Mesenchymal stem cell (in vitro differentiated cells and primary cell): Measurements from ENCODE around the gene PGC.

Source experiments
- DNase-seq: peaks from one replicate; pipeline ENCODE4 v3.0.0-alpha.2; 2013
- H2AFZ ChIP-seq: one replicate; pipeline ENCODE4 v1.6.1; 2013; ENCODE audit warnings: low read depth, mild to moderate bottlenecking, control low read depth, inconsistent platforms, low read length, moderate library complexity
- H2AK5ac ChIP-seq: 2 replicates; pipeline ENCODE4 v1.6.1; 2013; ENCODE audit warnings: low read length, moderate library complexity, mild to moderate bottlenecking, inconsistent platforms; ENCODE audit not compliant: severe bottlenecking
- H2BK120ac ChIP-seq: one replicate; pipeline ENCODE4 v1.6.1; 2013; ENCODE audit warnings: low read depth, mild to moderate bottlenecking, inconsistent platforms, low read length, moderate library complexity
- H2BK12ac ChIP-seq, 2 experiments: one replicate each; pipeline ENCODE4 v1.6.1; 2013; ENCODE audit warnings: inconsistent platforms in 2 of 2, low read length in 2 of 2, mild to moderate bottlenecking in 2 of 2, moderate library complexity in 2 of 2, control low read depth in 1 of 2
- H2BK15ac ChIP-seq: one replicate; pipeline ENCODE4 v1.6.1; 2013; ENCODE audit warnings: mild to moderate bottlenecking, low read depth, inconsistent platforms; ENCODE audit not compliant: poor library complexity, severe bottlenecking
- H2BK5ac ChIP-seq: 2 replicates; pipeline ENCODE4 v1.6.1; 2013; ENCODE audit warnings: low read depth, mild to moderate bottlenecking, low read length, control low read depth, inconsistent platforms; ENCODE audit not compliant: poor library complexity, severe bottlenecking
- H3K14ac ChIP-seq, 2 experiments: one replicate each; pipeline ENCODE4 v1.6.1; 2013; ENCODE audit warnings: inconsistent platforms in 2 of 2, low read length in 2 of 2, control low read depth in 1 of 2, mild to moderate bottlenecking in 1 of 2, moderate library complexity in 1 of 2
- H3K18ac ChIP-seq, 2 experiments: one replicate each; pipeline ENCODE4 v1.6.1; 2013; ENCODE audit warnings: inconsistent platforms in 2 of 2, low read length in 2 of 2, control low read depth in 1 of 2, low read depth in 1 of 2, mild to moderate bottlenecking in 1 of 2
- H3K23ac ChIP-seq, 2 experiments: one replicate each; pipeline ENCODE4 v1.6.1; 2013; ENCODE audit warnings: inconsistent platforms in 2 of 2, low read length in 2 of 2, mild to moderate bottlenecking in 2 of 2, moderate library complexity in 2 of 2, control low read depth in 1 of 2
- H3K27ac ChIP-seq: 2 replicates; pipeline ENCODE4 v1.5.1; 2013; ENCODE audit warnings: mild to moderate bottlenecking, moderate library complexity, low read length, control low read depth, inconsistent platforms; ENCODE audit not compliant: poor library complexity, severe bottlenecking
- H3K27me3 ChIP-seq, 2 experiments: 2 replicates each; pipeline versions ENCODE4 v1.6.1 to v1.7.0; 2013; ENCODE audit warnings: low read length in 2 of 2, mild to moderate bottlenecking in 2 of 2, moderate library complexity in 2 of 2, control low read depth in 1 of 2, inconsistent platforms in 1 of 2; ENCODE audit not compliant: control insufficient read depth in 1 of 2, insufficient read depth in 1 of 2
- H3K36me3 ChIP-seq, 2 experiments: 2 replicates each; pipeline versions ENCODE4 v1.6.1 to v1.7.0; 2013; ENCODE audit warnings: low read length in 2 of 2, control low read depth in 1 of 2, inconsistent platforms in 1 of 2, low read depth in 1 of 2, mild to moderate bottlenecking in 1 of 2; ENCODE audit not compliant: insufficient read depth in 2 of 2, control insufficient read depth in 1 of 2
- H3K4ac ChIP-seq, 2 experiments: one replicate each; pipeline ENCODE4 v1.6.1; 2013; ENCODE audit warnings: inconsistent platforms in 2 of 2, low read length in 2 of 2, mild to moderate bottlenecking in 2 of 2, moderate library complexity in 2 of 2, control low read depth in 1 of 2, low read depth in 1 of 2
- H3K4me1 ChIP-seq: 2 replicates; pipeline ENCODE4 v1.6.1; 2013; ENCODE audit warnings: low read depth, low read length, control low read depth; ENCODE audit not compliant: control insufficient read depth, insufficient read depth
- H3K4me2 ChIP-seq: 2 replicates; pipeline ENCODE4 v1.6.1; 2013; ENCODE audit warnings: low read length, mild to moderate bottlenecking, inconsistent platforms; ENCODE audit not compliant: poor library complexity, severe bottlenecking
- H3K4me3 ChIP-seq, 2 experiments: 2 replicates each; pipeline versions ENCODE4 v1.5.1 to v1.7.0; 2013; ENCODE audit warnings: low read length in 2 of 2, mild to moderate bottlenecking in 2 of 2, control low read depth in 1 of 2, low read depth in 1 of 2; ENCODE audit not compliant: insufficient read depth in 1 of 2
- H3K79me1 ChIP-seq: replicated peaks from 2 replicates; pipeline ENCODE4 v1.6.1; 2013; ENCODE audit warnings: mild to moderate bottlenecking, control low read depth, low read length, inconsistent platforms; ENCODE audit not compliant: poor library complexity, severe bottlenecking
- H3K9ac ChIP-seq: 2 replicates; pipeline ENCODE4 v1.7.0; 2013; ENCODE audit warnings: mild to moderate bottlenecking, low read length, moderate library complexity
- H3K9me3 ChIP-seq: 2 replicates; pipeline ENCODE4 v1.7.0; 2013; ENCODE audit warnings: mild to moderate bottlenecking, low read length; ENCODE audit not compliant: control insufficient read depth
- H4K8ac ChIP-seq: one replicate; pipeline ENCODE4 v1.6.1; 2013; ENCODE audit warnings: inconsistent platforms, mild to moderate bottlenecking, low read length, moderate library complexity
- H4K91ac ChIP-seq: one replicate; pipeline ENCODE4 v1.6.1; 2013; ENCODE audit warnings: mild to moderate bottlenecking, low read length, inconsistent platforms
- WGBS: methylation state at CpG from one replicate; pipeline ENCODE4 v1.1.7; 2013; ENCODE audit warnings: mixed read lengths; 5-methylcytosine and 5-hydroxymethylcytosine counted together

PGC gene

DNA sequence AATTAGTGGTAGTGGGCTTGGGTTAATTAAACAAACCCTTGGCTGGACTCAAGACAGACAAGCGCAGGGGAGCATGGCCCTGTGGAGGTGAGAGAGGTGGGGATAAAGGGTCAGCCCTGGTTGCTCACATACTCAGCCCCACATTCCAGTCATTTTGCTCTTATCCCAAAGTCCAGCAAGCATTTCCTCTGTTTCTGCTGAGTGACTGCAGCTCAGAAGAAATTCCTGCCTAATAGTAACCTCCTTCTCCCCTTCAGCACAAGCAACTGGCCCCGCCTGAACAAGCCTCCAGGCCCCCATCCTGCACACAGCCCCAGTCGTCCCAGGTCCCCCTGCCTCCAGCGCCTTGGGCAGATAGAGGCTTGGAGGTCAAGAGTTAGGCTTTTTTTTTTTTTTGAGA is 8.2 kb downstream of the PGC start:
- H2BK15ac ChIP-seq, result no peak overlapping the region
- no peak overlapping the region for H3K4me3 ChIP-seq
- no peaks in the 10 kb centered on the region for H3K79me1 ChIP-seq
- H3K36me3 ChIP-seq, result no peaks in the 10 kb centered on the region
- H2AFZ ChIP-seq, result no peak overlapping the region
- DNase-seq, result no peak
- H4K8ac ChIP-seq, result peak overlapping the region; percentile 1
- no peak overlapping the region for H4K91ac ChIP-seq
- no peak overlapping the region for H3K23ac ChIP-seq
- H3K9me3 ChIP-seq, result no peaks in the 10 kb centered on the region
- H3K4ac ChIP-seq, result no peak overlapping the region
- no peak overlapping the region for H2BK5ac ChIP-seq
- no peak overlapping the region for H3K4me2 ChIP-seq
- no peak overlapping the region for H2BK12ac ChIP-seq
- no peak overlapping the region for H2AK5ac ChIP-seq
- H3K14ac ChIP-seq, result no peak overlapping the region
- H3K9ac ChIP-seq, result no peak overlapping the region
- H3K4me1 ChIP-seq, result peaks cover 8% of the 10 kb centered on the region
- no peak overlapping the region for H3K18ac ChIP-seq
- peaks cover 0 to 28% of the 10 kb centered on the region in 2 experiments for H3K27me3 ChIP-seq
- H2BK120ac ChIP-seq, result no peak overlapping the region
- H3K27ac ChIP-seq, result no peak overlapping the region
- 92% methylated on average over 2 of the region's 4 CpGs for WGBS

DNA sequence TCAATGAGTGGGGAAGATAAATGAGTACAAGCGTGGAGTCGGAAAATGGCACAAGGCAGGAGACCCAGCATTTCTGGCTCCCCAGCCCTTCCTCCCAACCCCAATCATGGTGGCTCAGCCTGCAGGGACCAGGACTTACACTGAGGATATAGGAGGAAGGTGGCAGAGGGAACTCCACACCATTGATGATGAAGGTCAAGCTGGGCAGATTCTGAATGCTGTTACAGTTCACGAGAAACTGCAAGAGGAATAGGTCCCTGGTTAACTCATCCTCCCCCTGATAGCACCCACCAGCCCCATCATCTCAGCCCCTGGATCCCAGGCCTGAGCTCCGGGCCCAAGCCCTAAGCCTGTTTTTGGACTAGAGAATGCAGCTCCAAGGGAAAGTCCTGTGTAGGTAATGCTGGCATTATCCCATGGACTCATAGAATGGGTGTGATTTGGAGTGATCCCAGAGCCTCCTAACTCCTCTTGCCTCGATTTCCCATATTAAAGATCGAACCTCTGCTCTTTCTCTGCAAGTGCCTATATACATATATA is 9.5 kb downstream of the PGC start:
- Histone ChIP-seq H3K4me2 (no peak overlapping the region), H4K91ac (no peak overlapping the region), H2AFZ (no peak overlapping the region), H3K79me1 (no peaks in the 10 kb centered on the region), H2BK15ac (no peak overlapping the region), H3K14ac (no peak overlapping the region), H3K27me3 (peaks cover 0 to 28% of the 10 kb centered on the region in 2 experiments), H3K9me3 (no peaks in the 10 kb centered on the region), H3K36me3 (no peaks in the 10 kb centered on the region), H3K4me1 (peaks cover 17% of the 10 kb centered on the region), H3K27ac (no peak overlapping the region), H2AK5ac (peak overlapping the region; percentile 21), H4K8ac (no peak overlapping the region), H2BK120ac (no peak overlapping the region), H2BK5ac (no peak overlapping the region), H2BK12ac (no peak overlapping the region), H3K4ac (no peak overlapping the region), H3K9ac (no peak overlapping the region), H3K4me3 (no peak overlapping the region), H3K23ac (no peak overlapping the region), H3K18ac (no peak overlapping the region)
- no peak for DNase-seq
- WGBS, result 93% methylated on average over 4 of the region's 6 CpGs

DNA sequence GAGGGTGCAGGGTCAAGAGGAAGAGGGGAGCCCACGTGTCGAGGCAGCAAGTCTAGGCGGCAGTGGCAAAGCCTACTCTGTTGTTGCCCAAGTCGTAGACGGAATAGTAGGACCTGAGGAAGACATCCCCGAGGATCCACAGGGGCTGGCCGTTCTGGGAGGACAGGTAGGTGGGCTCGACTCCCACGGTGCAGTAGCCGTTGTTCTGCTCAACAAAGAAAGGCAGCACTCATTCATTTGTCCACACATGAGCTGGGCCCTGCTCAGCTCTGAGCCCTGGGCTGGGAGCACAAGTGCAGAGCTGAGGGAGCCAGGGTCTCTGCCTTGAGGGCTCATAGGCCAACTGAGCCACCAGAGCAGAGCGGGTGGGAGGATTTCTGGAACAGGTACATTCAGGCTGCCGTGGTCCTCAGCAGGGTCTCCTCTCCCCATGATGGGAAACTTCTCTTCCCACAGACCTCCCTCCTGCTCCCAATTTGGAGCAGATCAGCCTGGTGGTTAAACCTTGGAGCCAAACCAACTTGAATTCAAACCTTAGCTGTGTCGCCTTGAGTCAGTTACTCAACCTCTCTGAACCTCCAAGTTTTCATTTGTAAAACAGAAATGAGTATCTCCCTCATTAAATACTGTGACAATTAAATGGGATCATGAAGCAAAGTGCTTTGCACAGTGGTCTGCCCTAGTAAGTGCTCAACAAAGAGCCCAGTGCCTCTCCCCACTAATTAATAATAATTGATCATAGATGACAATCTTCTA is 10.2 kb downstream of the PGC start:
- H3K79me1 ChIP-seq, result no peaks in the 10 kb centered on the region
- H3K18ac ChIP-seq, result no peak overlapping the region
- H3K4me1 ChIP-seq, result peaks cover 20% of the 10 kb centered on the region
- H2BK12ac ChIP-seq, result no peak overlapping the region
- no peak overlapping the region for H2BK5ac ChIP-seq
- H4K91ac ChIP-seq, result peak overlapping the region; percentile 53
- no peak overlapping the region for H3K23ac ChIP-seq
- H3K14ac ChIP-seq, result no peak overlapping the region
- H3K9ac ChIP-seq, result no peak overlapping the region
- no peak overlapping the region for H2AFZ ChIP-seq
- no peak for DNase-seq
- no peak overlapping the region for H3K4ac ChIP-seq
- H2AK5ac ChIP-seq, result no peak overlapping the region
- H3K27me3 ChIP-seq, result peaks cover 0 to 28% of the 10 kb centered on the region in 2 experiments
- H3K36me3 ChIP-seq, result no peaks in the 10 kb centered on the region
- no peaks in the 10 kb centered on the region for H3K9me3 ChIP-seq
- H2BK120ac ChIP-seq, result no peak overlapping the region
- 92% methylated on average over 13 of the region's 13 CpGs for WGBS
- H3K27ac ChIP-seq, result no peak overlapping the region
- H3K4me2 ChIP-seq, result no peak overlapping the region
- peak overlapping the region; percentile 32 for H4K8ac ChIP-seq
- H2BK15ac ChIP-seq, result peak overlapping the region; percentile 45
- H3K4me3 ChIP-seq, result no peak overlapping the region

- Histone ChIP-seq H2BK120ac (no peak overlapping the region), H3K4ac (no peak overlapping the region), H3K4me1 (peaks cover 26% of the 10 kb centered on the region), H4K8ac (no peak overlapping the region), H2BK12ac (no peak overlapping the region), H3K23ac (no peak overlapping the region), H2AFZ (no peak overlapping the region), H3K4me3 (no peak overlapping the region), H3K9me3 (no peaks in the 10 kb centered on the region), H3K36me3 (no peaks in the 10 kb centered on the region), H3K14ac (no peak overlapping the region), H3K18ac (no peak overlapping the region), H4K91ac (no peak overlapping the region), H3K4me2 (no peak overlapping the region), H3K79me1 (peaks cover 2% of the 10 kb centered on the region), H2BK5ac (no peak overlapping the region), H3K27ac (no peak overlapping the region), H2BK15ac (no peak overlapping the region), H3K27me3 (peaks cover 0 to 23% of the 10 kb centered on the region in 2 experiments), H3K9ac (no peak overlapping the region), H2AK5ac (no peak overlapping the region)
- no peak for DNase-seq
- WGBS, result 82% methylated on average over 6 of the region's 6 CpGs
These were observed 10.9 kb downstream of the PGC start for GRCh38 chr6:41736186-41736733.
